Astrocyte (in vitro differentiated cells and primary cell): ENCODE measurements around the gene EML5.

Experiments used
- EZH2 ChIP-seq: IDR thresholded peaks from 2 replicates; pipeline ENCODE4 v1.6.1; 2012; ENCODE audit warnings: mild to moderate bottlenecking, low read length, inconsistent platforms; ENCODE audit not compliant: insufficient read depth
- TF ChIP-seq, protein P1 (sequence below): IDR thresholded peaks from 2 replicates; pipeline ENCODE4 v1.5.1; 2011; ENCODE audit warnings: low read depth, mild to moderate bottlenecking, inconsistent platforms, low read length, moderate library complexity; ENCODE audit not compliant: insufficient read depth

DNA sequence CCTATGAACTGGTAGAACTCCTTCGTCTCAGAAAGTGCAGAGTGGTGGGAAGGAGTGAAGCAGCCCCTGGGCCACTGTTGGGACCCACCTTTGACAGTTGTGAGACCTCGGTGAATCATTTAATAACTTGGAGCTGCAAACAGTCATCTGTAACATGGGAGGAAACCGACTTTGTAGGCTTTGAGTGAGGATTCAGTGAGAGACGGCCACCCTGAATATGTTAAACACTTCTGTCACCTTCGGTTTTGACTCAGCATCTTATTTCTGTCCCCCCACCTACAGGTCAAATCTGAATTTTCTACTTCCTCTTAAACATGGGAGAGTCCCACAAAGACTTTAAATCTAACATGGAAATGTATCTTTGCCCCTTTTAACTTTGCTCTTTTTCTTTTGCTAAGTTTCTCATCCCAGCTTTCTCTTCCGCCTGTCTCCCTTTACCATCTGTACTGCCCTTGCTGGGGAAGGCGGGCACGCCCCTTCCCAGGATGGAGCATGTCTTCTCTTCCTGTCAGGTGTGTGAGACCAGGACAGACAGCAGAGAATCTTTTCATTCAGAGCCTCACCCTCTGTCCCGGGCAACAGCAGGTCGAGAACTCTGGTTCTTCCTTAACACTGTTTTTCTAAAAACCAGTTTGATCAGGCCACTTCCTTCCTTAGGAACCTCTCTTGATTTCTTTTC lies 192.9 kb downstream of the EML5 start:
- TF ChIP-seq, protein P1, sequence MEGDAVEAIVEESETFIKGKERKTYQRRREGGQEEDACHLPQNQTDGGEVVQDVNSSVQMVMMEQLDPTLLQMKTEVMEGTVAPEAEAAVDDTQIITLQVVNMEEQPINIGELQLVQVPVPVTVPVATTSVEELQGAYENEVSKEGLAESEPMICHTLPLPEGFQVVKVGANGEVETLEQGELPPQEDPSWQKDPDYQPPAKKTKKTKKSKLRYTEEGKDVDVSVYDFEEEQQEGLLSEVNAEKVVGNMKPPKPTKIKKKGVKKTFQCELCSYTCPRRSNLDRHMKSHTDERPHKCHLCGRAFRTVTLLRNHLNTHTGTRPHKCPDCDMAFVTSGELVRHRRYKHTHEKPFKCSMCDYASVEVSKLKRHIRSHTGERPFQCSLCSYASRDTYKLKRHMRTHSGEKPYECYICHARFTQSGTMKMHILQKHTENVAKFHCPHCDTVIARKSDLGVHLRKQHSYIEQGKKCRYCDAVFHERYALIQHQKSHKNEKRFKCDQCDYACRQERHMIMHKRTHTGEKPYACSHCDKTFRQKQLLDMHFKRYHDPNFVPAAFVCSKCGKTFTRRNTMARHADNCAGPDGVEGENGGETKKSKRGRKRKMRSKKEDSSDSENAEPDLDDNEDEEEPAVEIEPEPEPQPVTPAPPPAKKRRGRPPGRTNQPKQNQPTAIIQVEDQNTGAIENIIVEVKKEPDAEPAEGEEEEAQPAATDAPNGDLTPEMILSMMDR, result no peak
- no peak for TF ChIP-seq EZH2
